ENCODE results near the gene TP53RK.

- TF ChIP-seq CTCF (conservative IDR thresholded peaks at IDR 0.05; ENCODE audit: low read depth in 2 of 2) (0 out of 4 replicates have a peak, but pooled peaks of 1 of the 2 experiments have one; percentile 6), EZH2phosphoT487 (IDR thresholded peaks at IDR 0.05; ENCODE audit: unreplicated experiment) (no peak)
These were observed 38.6 kb downstream of the TP53RK start for GRCh38 chr20:46650575-46651090.
